BLaER1 treated with 17β-estradiol and CSF1 and Interleukin-3, amounts not matched to agents 10 nM and 100 nM (cell line): ENCODE results near the gene SLC25A11.

Experiments used
- H3K27ac ChIP-seq, 11 experiments: shearing (Covaris generic); formaldehyde crosslinking; 2 replicates each; pipeline ENCODE4 v1.8.1; 2022
- H3K27me3 ChIP-seq, 11 experiments: shearing (Covaris generic); formaldehyde crosslinking; 2 replicates each; pipeline ENCODE4 v1.8.1; 2022
- H3K36me3 ChIP-seq, 11 experiments: shearing (Covaris generic); formaldehyde crosslinking; 2 replicates each; pipeline ENCODE4 v1.8.1; 2022
- H3K4me1 ChIP-seq, 10 experiments: shearing (Covaris generic); formaldehyde crosslinking; 2 replicates each; pipeline ENCODE4 v1.8.1; 2022
- H3K4me2 ChIP-seq, 11 experiments: shearing (Covaris generic); formaldehyde crosslinking; 2 replicates each; pipeline ENCODE4 v1.8.1; 2022
- H3K4me3 ChIP-seq, 10 experiments: shearing (Covaris generic); formaldehyde crosslinking; 2 replicates each; pipeline ENCODE4 v1.8.1; 2022
- H3K9ac ChIP-seq, 11 experiments: shearing (Covaris generic); formaldehyde crosslinking; 2 replicates each; pipeline ENCODE4 v1.8.1; 2022
- H3K9me3 ChIP-seq, 11 experiments: shearing (Covaris generic); formaldehyde crosslinking; replicated peaks in 1 of 11; 2 replicates each; pipeline ENCODE4 v1.8.1; 2022
- H4K20me1 ChIP-seq, 11 experiments: shearing (Covaris generic); formaldehyde crosslinking; 2 replicates each; pipeline ENCODE4 v1.8.1; 2022
- Cebpa-rat ChIP-seq, 11 experiments: shearing (Covaris generic); IDR thresholded peaks; 2 replicates each; pipeline ENCODE4 v1.8.1; 2022

The SLC25A11 gene, protein sequence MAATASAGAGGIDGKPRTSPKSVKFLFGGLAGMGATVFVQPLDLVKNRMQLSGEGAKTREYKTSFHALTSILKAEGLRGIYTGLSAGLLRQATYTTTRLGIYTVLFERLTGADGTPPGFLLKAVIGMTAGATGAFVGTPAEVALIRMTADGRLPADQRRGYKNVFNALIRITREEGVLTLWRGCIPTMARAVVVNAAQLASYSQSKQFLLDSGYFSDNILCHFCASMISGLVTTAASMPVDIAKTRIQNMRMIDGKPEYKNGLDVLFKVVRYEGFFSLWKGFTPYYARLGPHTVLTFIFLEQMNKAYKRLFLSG

GRCh38 chr17:4939796-4940554, at the start of gene SLC25A11, which contains the start of gene RNF167:
Gene SLC25A11 (minus strand): TSS chr17:4940046. CDS start chr17:4939910, 136 bp downstream.
Gene RNF167 (plus strand): TSS chr17:4940268. CDS start chr17:4940910, 642 bp downstream.
- Histone ChIP-seq H3K9me3 (no peaks in the 10 kb centered on the region), H3K36me3 (peaks cover 59 to 75% (median 67%) of the 10 kb centered on the region in 11 experiments), H3K4me1 (peaks cover 55 to 83% (median 71%) of the 10 kb centered on the region in 10 experiments), H3K9ac (peak within 1 kb of the TSS; percentile 91 to 100 (median 99)), H3K27me3 (no peaks in the 10 kb centered on the region), H3K4me3 (peak within 1 kb of the TSS; percentile 80 to 100 (median 87)), H3K4me2 (peak within 1 kb of the TSS; percentile 97 to 100 (median 99)), H4K20me1 (peaks cover 27 to 84% (median 43%) of the 10 kb centered on the region in 11 experiments), H3K27ac (peak within 1 kb of the TSS; percentile 84 to 99 (median 93))
- no peak for TF ChIP-seq Cebpa-rat (IDR thresholded peaks at IDR 0.05)

- peak overlapping the region; percentile 91 to 99 (median 95) for H3K4me2 ChIP-seq
- H4K20me1 ChIP-seq = peaks cover 0 to 6% (median 0%) of the 10 kb centered on the region in 11 experiments; a peak in 3 of 22 replicates
- peak overlapping the region; percentile 71 to 92 (median 84) for H3K4me3 ChIP-seq
- no peaks in the 10 kb centered on the region for H3K27me3 ChIP-seq
- peak overlapping the region; percentile 83 to 91 (median 87) for H3K27ac ChIP-seq
- no peaks in the 10 kb centered on the region for H3K9me3 ChIP-seq
- no peak for TF ChIP-seq Cebpa-rat (IDR thresholded peaks at IDR 0.05)
- H3K36me3 ChIP-seq = peaks cover 0 to 26% (median 1%) of the 10 kb centered on the region in 11 experiments; a peak in 10 of 22 replicates
- H3K4me1 ChIP-seq = peaks cover 35 to 59% (median 47%) of the 10 kb centered on the region in 10 experiments
- H3K9ac ChIP-seq = peak overlapping the region; percentile 81 to 92 (median 87)
These were observed 48.1 kb upstream of the SLC25A11 start for GRCh38 chr17:4987767-4988567.

DNA sequence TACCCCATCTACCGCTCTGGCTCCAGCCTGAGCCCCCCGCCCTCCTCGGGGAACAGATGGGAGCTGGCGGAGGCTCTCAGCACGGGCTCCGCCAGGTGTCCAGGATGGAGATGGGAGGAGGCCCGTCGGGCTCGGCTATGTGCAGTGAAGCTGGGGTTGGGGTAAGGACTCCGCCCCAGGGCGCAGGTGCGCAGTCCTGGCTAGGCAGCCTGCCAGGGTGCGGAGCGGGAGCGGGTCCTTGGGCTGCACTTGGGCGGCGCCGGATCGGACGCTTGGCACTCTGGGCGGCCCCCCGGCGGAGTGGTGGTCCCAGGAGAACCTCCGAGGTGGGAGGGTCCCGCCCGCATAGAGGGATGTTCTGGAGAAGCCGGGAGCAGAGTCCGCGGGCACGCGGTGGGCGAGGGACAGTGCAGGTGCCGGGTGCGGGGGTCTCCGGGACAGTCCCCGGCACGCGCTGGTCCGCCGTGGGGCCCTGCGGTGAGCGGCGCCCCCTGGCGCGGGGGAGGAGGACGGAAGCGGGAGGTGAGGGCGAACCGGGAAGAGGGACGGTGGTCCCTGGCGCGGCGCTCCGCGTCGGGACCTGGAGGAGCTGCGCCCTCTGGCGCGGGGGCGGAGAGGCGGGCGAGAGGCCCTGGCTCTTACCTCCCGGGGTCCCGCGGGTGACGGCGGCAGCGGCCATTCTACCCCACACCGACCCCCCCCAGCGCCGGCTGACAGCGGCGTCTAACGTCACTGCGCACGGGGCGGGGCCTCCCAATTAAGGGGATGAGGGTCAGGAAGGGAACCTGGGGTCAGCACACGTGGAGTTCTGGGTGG, 47.3 kb upstream of the SLC25A11 start, which contains the start of gene CAMTA2:
Gene CAMTA2, minus strand, starts transcription at position 725 of the 816 bp plus-strand sequence. CDS start 1,453 bp downstream, outside the sequence.
- peaks cover 5 to 34% (median 9%) of the 10 kb centered on the region in 11 experiments; a peak in 17 of 22 replicates for H3K36me3 ChIP-seq
- no peak for TF ChIP-seq Cebpa-rat (IDR thresholded peaks at IDR 0.05)
- peak within 1 kb of the TSS; percentile 81 to 92 (median 87) for H3K9ac ChIP-seq
- peak within 1 kb of the TSS; percentile 83 to 91 (median 87) for H3K27ac ChIP-seq
- no peaks in the 10 kb centered on the region for H3K27me3 ChIP-seq
- peaks cover 35 to 68% (median 51%) of the 10 kb centered on the region in 10 experiments for H3K4me1 ChIP-seq
- peaks cover 0 to 6% (median 0%) of the 10 kb centered on the region in 11 experiments; a peak in 3 of 22 replicates for H4K20me1 ChIP-seq
- no peaks in the 10 kb centered on the region for H3K9me3 ChIP-seq
- H3K4me2 ChIP-seq = peak within 1 kb of the TSS; percentile 91 to 99 (median 95)
- peak within 1 kb of the TSS; percentile 71 to 92 (median 84) for H3K4me3 ChIP-seq

- Histone ChIP-seq H3K9me3 (no peaks in the 10 kb centered on the region), H3K9ac (peak overlapping the region; percentile 81 to 92 (median 87)), H3K27me3 (no peaks in the 10 kb centered on the region), H4K20me1 (peaks cover 0 to 6% (median 2%) of the 10 kb centered on the region in 11 experiments; a peak in 5 of 22 replicates), H3K4me3 (peak overlapping the region; percentile 71 to 92 (median 84)), H3K4me1 (peaks cover 37 to 75% (median 58%) of the 10 kb centered on the region in 10 experiments), H3K4me2 (peak overlapping the region; percentile 91 to 99 (median 95)), H3K27ac (peak overlapping the region; percentile 83 to 91 (median 87)), H3K36me3 (peaks cover 7 to 36% (median 14%) of the 10 kb centered on the region in 11 experiments; a peak in 17 of 22 replicates)
- TF ChIP-seq Cebpa-rat (IDR thresholded peaks at IDR 0.05) = no peak
These were observed 46.6 kb upstream of the SLC25A11 start for GRCh38 chr17:4986403-4986802.

GRCh38 chr17:4982305-4982704, 42.5 kb upstream of the SLC25A11 start:
- peaks cover 42 to 92% (median 68%) of the 10 kb centered on the region in 10 experiments for H3K4me1 ChIP-seq
- no peaks in the 10 kb centered on the region for H3K27me3 ChIP-seq
- H3K9me3 ChIP-seq = no peaks in the 10 kb centered on the region
- peak overlapping the region in 5 of 11 experiments; percentile 26 to 89 (median 74); a peak in 8 of 22 replicates for H3K4me2 ChIP-seq
- H3K4me3 ChIP-seq = no peak overlapping the region
- H4K20me1 ChIP-seq = peaks cover 0 to 12% (median 0%) of the 10 kb centered on the region in 11 experiments; a peak in 3 of 22 replicates
- no peak overlapping the region; a peak in 1 of 22 replicates for H3K27ac ChIP-seq
- TF ChIP-seq Cebpa-rat (IDR thresholded peaks at IDR 0.05) = no peak
- peaks cover 22 to 62% (median 35%) of the 10 kb centered on the region in 11 experiments for H3K36me3 ChIP-seq
- no peak overlapping the region for H3K9ac ChIP-seq

DNA sequence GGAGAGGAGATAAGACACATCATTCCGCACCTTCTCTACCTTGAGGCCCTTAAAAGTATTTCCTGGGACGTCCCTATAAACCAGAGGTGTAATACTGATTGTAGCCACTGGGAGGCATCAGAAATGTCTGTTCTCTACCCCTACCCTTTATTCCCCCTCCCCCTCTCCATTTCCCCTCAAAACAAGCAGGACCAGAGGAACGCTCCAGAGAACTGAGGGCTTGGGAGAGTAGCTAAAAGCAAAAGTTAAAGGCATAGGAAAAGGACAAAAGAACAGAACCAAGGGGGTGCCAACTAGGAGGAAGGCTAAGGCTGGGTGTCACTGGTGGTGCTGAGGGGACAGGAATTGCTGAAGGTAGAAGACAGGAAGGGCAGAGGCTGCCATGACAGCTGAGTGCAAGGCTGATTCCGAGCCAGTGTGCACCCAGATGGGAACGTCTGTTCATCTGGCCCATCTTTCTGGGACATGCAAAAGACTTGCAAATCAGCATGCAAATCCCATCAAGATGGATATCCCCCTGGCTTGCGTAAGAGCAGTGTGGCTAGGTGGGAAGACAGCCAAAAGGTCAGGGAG, 40.9 kb upstream of the SLC25A11 start:
- peak overlapping the region in 5 of 11 experiments; percentile 30 to 73 (median 42); a peak in 5 of 22 replicates for H3K9ac ChIP-seq

DNA sequence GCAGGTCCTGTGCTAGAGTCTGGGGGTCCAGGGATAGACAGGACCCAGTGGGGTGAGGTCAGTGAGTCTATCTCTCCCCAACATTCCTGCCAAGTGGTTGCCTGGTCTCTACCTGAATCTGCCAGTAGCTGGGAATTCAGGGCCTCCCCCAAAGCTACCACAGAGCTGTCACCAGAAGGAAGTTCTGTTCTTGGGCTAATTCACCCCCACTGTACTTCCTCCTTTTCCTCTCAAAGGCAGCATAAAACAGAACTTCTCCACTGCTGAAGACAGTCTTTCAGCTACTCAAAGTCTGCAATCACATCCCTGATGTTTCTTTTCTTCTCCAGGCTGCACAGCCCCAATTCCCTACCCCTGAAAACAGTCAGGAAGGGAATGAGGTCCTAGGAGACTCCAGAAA, 38.9 kb upstream of the SLC25A11 start:
- peak overlapping the region in 10 of 11 experiments; percentile 35 to 59 (median 51); a peak in 15 of 22 replicates for H3K9ac ChIP-seq
- H3K4me3 ChIP-seq = peak overlapping the region in 1 of 10 experiments; percentile 33; a peak in 3 of 20 replicates
- no peak for TF ChIP-seq Cebpa-rat (IDR thresholded peaks at IDR 0.05)
- H3K4me1 ChIP-seq = peaks cover 28 to 91% (median 52%) of the 10 kb centered on the region in 10 experiments
- peak overlapping the region; percentile 28 to 89 (median 68); a peak in 21 of 22 replicates for H3K4me2 ChIP-seq
- H4K20me1 ChIP-seq = peaks cover 0 to 12% (median 0%) of the 10 kb centered on the region in 11 experiments; a peak in 3 of 22 replicates
- H3K27ac ChIP-seq = peak overlapping the region in 8 of 11 experiments; percentile 30 to 71 (median 46); a peak in 12 of 22 replicates
- no peaks in the 10 kb centered on the region for H3K9me3 ChIP-seq
- no peaks in the 10 kb centered on the region for H3K27me3 ChIP-seq
- H3K36me3 ChIP-seq = peaks cover 41 to 80% (median 63%) of the 10 kb centered on the region in 11 experiments

More for the DNA sequence above, 40.9 kb upstream of the SLC25A11 start:
- peaks cover 0 to 12% (median 0%) of the 10 kb centered on the region in 11 experiments; a peak in 3 of 22 replicates for H4K20me1 ChIP-seq
- H3K9me3 ChIP-seq = no peaks in the 10 kb centered on the region
- H3K36me3 ChIP-seq = peaks cover 33 to 77% (median 46%) of the 10 kb centered on the region in 11 experiments
- peak overlapping the region in 6 of 11 experiments; percentile 35 to 71 (median 52); a peak in 10 of 22 replicates for H3K27ac ChIP-seq
- H3K27me3 ChIP-seq = no peaks in the 10 kb centered on the region
- peaks cover 29 to 91% (median 55%) of the 10 kb centered on the region in 10 experiments; a peak in 19 of 20 replicates for H3K4me1 ChIP-seq
- H3K4me2 ChIP-seq = peak overlapping the region; percentile 20 to 89 (median 54); a peak in 20 of 22 replicates
- H3K4me3 ChIP-seq = 0 out of 20 replicates have a peak overlapping the region, but pooled peaks of 1 of the 10 experiments have one; percentile 3
- TF ChIP-seq Cebpa-rat (IDR thresholded peaks at IDR 0.05) = no peak
